ENCODE measurements around the gene NDUFAF5. TPM values are rescaled to one million over a fixed set of nuclear protein-coding genes. Genes with fewer than 3 reads are reported as not detected.

NDUFAF5 gene, protein sequence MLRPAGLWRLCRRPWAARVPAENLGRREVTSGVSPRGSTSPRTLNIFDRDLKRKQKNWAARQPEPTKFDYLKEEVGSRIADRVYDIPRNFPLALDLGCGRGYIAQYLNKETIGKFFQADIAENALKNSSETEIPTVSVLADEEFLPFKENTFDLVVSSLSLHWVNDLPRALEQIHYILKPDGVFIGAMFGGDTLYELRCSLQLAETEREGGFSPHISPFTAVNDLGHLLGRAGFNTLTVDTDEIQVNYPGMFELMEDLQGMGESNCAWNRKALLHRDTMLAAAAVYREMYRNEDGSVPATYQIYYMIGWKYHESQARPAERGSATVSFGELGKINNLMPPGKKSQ
- total RNA-seq, result 30.4 TPM

DNA sequence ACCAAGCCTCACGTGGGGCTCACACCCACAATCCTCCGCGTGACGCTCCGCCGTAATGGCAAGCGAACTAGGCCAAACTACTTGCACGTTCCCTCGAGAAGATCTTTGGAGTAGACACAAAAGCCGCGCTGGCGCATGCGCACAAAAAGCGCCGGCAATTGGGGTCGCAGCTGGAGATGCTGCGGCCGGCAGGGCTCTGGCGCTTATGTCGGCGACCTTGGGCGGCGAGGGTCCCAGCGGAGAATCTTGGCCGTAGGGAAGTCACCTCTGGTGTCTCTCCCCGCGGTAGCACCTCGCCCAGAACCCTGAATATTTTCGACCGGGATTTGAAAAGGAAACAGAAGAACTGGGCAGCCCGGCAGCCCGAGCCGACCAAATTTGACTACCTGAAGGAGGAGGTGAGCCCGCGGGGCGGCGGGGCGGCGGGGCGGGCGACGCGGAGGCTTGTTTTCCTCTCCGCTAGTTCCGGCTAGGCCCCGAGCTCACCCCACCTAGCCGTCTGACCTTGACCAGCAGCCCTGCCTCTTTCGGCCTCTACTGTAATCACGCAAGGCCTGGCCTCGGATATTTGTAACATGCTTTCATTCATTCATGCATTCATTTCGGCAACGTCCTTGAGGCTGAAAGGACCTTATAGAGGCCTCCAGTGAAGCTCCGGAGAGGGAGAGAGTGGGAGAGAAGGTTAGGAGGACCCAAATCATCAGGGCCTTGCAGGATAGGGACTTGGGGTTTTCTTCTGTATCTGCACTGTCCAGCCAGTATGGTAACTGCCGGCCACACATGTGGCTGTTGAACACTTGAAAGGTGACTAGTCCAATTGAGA lies at the start of gene NDUFAF5, which contains the start of gene ESF1:
Gene NDUFAF5, plus strand, starts transcription at position 136 of the 823 bp plus-strand sequence. Its CDS starts 41 bp downstream, at position 177.
Gene ESF1, minus strand, starts transcription at position 27 of the 823 bp plus-strand sequence. CDS start 1,779 bp downstream, outside the sequence.

Other genes starting within 250 kb of the NDUFAF5 start
- 35.8 TPM for gene TASP1, start 146.1 kb upstream of the NDUFAF5 start, total RNA-seq
- 22.4 TPM for gene ESF1, start 109 bp upstream of the NDUFAF5 start, total RNA-seq
- gene SEL1L2, start 205.6 kb downstream of the NDUFAF5 start, total RNA-seq, result 0.23 TPM
- 43.1 TPM for gene MACROD2, start 210.5 kb downstream of the NDUFAF5 start, total RNA-seq